GM21390 (cell line): ENCODE data around the gene SPC24.
"Not testable (repeated sequence)": the region's sequence is repeated elsewhere in the genome, so short reads cannot be mapped to it uniquely, and the experiment has no call there.

Source experiments
- ATAC-seq: cut with Tn5 transposase; IDR thresholded peaks from one replicate; pipeline ENCODE4 v1.9.1; 2021; ENCODE audit not compliant: unreplicated experiment

The SPC24 gene

GRCh38 chr19:11098327-11098726, 57.3 kb downstream of the SPC24 start:
- no peak for ATAC-seq

- not testable (repeated sequence) for ATAC-seq
Observed at GRCh38 chr19:11097367-11097766, 58.2 kb downstream of the SPC24 start.

GRCh38 chr19:11096210-11096841, 59.3 kb downstream of the SPC24 start:
- peak; percentile 55 for ATAC-seq
